ENCODE results near the gene CRIM1. TPM values are rescaled to one million over a fixed set of nuclear protein-coding genes. Genes with fewer than 3 reads are reported as not detected.

Gene CRIM1, protein sequence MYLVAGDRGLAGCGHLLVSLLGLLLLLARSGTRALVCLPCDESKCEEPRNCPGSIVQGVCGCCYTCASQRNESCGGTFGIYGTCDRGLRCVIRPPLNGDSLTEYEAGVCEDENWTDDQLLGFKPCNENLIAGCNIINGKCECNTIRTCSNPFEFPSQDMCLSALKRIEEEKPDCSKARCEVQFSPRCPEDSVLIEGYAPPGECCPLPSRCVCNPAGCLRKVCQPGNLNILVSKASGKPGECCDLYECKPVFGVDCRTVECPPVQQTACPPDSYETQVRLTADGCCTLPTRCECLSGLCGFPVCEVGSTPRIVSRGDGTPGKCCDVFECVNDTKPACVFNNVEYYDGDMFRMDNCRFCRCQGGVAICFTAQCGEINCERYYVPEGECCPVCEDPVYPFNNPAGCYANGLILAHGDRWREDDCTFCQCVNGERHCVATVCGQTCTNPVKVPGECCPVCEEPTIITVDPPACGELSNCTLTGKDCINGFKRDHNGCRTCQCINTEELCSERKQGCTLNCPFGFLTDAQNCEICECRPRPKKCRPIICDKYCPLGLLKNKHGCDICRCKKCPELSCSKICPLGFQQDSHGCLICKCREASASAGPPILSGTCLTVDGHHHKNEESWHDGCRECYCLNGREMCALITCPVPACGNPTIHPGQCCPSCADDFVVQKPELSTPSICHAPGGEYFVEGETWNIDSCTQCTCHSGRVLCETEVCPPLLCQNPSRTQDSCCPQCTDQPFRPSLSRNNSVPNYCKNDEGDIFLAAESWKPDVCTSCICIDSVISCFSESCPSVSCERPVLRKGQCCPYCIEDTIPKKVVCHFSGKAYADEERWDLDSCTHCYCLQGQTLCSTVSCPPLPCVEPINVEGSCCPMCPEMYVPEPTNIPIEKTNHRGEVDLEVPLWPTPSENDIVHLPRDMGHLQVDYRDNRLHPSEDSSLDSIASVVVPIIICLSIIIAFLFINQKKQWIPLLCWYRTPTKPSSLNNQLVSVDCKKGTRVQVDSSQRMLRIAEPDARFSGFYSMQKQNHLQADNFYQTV
- total RNA-seq = 87.3 TPM

DNA sequence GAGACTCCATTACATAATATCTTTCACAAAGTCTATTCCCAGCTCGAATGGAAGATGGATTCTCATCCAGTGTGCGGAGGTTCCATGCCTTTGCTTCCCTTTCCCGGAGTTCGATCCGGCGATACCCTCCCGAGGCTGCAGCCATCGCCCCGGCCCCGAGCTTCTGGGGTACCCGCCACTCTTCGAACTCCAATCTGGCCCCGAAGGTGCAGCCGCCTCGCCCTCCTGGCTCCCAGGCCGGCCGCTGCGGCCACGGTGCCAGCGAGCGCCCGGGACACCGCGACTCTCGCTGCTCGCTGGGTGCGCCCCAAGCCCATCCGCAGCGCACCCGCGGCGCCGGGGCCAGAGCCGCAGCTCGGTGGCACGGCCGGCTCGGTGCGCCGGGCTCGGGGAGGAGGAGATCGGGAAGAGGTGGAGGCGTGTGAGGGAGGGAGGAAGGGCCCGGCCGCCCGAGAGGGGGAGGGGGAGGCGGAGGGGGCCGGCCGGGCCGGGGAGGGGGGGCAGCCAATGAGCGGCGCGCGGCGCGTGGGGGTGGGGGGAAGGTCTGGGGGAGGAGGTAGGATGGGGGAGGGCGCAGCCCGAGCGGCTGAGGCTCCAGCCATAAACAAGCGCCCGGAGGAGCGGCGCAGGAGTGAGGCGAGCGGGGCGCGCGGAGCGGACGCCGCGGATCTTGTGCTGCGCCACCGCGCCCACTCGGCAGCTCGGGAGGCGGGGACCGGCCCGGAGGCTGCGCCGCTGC lies at the start of gene CRIM1:
TSS of gene CRIM1 (plus strand) at position 628 of the 739 bp plus-strand sequence. CDS start 515 bp downstream, outside the sequence.

DNA sequence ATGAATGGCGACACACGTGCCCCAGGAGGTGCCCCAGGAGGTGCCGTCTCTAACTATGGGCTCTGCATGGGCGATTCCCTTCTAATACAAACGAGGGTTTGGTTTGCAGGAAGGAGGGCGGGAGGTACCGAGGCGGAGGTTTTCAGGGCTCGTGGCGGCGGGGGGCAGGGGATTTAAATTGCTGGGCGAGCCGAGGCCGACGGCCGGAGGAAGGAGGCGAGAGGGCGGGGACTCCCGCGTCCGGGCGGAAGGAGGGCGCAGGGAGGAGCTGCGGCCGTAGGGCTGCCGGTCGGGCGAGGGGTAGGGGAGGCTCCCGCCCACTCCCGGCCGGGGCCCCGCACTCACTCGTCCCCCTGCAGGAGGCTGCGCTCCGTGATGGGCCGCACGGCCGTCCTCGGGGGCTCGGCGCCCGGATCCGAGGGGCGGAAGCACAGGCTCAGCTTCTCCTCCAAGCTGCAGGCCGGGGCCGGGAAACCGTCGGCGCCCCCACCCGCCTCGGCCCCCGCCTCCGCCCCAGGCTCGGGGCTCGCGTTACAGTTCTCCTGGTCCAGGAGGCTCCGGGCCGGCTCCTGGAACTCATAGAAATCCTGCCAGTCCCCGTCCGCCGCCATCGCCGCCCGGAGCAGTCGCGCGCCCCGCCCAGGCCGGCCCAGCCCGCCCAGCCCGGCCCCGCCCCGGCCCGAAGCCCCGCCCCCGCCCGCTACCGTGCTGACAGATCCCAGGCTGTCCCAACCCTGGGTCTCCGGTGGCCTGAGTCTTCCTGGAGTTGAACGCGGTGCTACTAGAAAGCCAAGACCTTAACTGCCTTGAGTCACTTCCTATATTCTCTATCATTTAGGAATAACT lies 242.2 kb downstream of the CRIM1 start, which contains the start of gene FEZ2:
TSS of gene FEZ2 (minus strand) at position 637 of the 846 bp plus-strand sequence. CDS start at position 611, 26 bp downstream.

Other genes with a start within 250 kb of the CRIM1 start
- gene FEZ2, start 242.4 kb downstream of the CRIM1 start, total RNA-seq = 73.9 TPM

Data from parietal lobe (tissue), 1 donor.